A549 (cell line): Measurements from ENCODE around the gene ZNF418.

ENCODE experiments used
- MAFK ChIP-seq: fragments of 450-650 bp; IDR thresholded peaks from 2 replicates; pipeline ENCODE4 v1.6.1; 2014; ENCODE audit not compliant: partially characterized antibody
- TF ChIP-seq, protein P1 (sequence below): fragments of >200 bp; sonication (Bioruptor Twin); formaldehyde crosslinking; IDR thresholded peaks from 3 replicates; pipeline ENCODE4 v1.5.1; 2016

- no peak for TF ChIP-seq MAFK
- TF ChIP-seq, protein P1, sequence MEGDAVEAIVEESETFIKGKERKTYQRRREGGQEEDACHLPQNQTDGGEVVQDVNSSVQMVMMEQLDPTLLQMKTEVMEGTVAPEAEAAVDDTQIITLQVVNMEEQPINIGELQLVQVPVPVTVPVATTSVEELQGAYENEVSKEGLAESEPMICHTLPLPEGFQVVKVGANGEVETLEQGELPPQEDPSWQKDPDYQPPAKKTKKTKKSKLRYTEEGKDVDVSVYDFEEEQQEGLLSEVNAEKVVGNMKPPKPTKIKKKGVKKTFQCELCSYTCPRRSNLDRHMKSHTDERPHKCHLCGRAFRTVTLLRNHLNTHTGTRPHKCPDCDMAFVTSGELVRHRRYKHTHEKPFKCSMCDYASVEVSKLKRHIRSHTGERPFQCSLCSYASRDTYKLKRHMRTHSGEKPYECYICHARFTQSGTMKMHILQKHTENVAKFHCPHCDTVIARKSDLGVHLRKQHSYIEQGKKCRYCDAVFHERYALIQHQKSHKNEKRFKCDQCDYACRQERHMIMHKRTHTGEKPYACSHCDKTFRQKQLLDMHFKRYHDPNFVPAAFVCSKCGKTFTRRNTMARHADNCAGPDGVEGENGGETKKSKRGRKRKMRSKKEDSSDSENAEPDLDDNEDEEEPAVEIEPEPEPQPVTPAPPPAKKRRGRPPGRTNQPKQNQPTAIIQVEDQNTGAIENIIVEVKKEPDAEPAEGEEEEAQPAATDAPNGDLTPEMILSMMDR = no peak
These were observed 14.1 kb upstream of the ZNF418 start for GRCh38 chr19:57949296-57949695.
